ENCODE data around the gene C2orf42.

DNA sequence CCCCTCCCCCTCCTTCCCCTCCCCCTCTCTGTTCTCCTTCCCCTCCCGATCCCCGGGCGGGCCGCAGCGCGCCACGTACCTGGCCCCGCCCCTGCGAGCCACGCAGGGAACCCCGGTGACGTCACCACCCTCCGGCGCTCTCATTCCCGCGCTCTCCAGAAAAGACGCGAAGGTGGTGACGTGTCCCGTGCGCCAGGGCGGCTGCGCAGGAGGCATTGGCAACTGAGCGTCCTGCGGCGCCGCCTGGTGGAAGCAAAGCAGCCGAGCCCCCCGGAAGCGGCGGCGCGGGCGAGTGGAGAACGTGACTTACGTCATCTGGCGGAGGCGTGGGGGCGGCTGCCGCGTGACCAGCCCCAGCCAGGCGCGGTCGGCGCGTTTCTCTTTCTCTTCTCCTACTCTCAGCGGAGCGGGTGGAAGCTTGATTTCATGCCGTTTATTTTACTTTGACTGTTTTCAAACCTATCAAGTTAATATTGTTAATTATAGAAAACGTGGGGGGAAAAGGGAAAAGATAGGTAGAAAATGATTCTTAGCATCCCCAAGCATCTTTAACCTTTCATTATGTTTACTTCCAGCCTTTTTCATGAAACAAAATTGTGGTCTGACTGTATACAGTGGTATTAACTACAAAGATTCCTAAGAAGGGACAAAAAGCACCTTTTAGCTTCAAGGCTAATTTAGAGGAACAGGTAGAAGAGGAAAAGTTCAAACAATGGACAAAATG lies 48.1 kb downstream of the C2orf42 start:
- TF ChIP-seq, protein P1, sequence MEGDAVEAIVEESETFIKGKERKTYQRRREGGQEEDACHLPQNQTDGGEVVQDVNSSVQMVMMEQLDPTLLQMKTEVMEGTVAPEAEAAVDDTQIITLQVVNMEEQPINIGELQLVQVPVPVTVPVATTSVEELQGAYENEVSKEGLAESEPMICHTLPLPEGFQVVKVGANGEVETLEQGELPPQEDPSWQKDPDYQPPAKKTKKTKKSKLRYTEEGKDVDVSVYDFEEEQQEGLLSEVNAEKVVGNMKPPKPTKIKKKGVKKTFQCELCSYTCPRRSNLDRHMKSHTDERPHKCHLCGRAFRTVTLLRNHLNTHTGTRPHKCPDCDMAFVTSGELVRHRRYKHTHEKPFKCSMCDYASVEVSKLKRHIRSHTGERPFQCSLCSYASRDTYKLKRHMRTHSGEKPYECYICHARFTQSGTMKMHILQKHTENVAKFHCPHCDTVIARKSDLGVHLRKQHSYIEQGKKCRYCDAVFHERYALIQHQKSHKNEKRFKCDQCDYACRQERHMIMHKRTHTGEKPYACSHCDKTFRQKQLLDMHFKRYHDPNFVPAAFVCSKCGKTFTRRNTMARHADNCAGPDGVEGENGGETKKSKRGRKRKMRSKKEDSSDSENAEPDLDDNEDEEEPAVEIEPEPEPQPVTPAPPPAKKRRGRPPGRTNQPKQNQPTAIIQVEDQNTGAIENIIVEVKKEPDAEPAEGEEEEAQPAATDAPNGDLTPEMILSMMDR (IDR thresholded peaks at IDR 0.05): peak in 2 of 3 donors; percentile 87 to 99
- peak in 1 of 2 donors; percentile 78 for TF ChIP-seq POLR2A (IDR thresholded peaks at IDR 0.05)
